NAMALWA (cell line): ENCODE measurements around the gene YWHAE.
A peak's percentile ranks its signal among the peaks of the same experiment; 100 is the strongest.
"Not testable (repeated sequence)": the region's sequence is repeated elsewhere in the genome, so short reads cannot be mapped to it uniquely, and the experiment has no call there.

Experiments used
- DNase-seq: peaks from one replicate; pipeline ENCODE4 v3.0.0-alpha.2; 2015; ENCODE audit warnings: low spot score

The YWHAE gene

GRCh38 chr17:1373707-1374237 is 26.2 kb downstream of the YWHAE start:
- no peak for DNase-seq

- DNase-seq: no peak
Measured at GRCh38 chr17:1372618-1373017, 27.4 kb downstream of the YWHAE start.

DNA sequence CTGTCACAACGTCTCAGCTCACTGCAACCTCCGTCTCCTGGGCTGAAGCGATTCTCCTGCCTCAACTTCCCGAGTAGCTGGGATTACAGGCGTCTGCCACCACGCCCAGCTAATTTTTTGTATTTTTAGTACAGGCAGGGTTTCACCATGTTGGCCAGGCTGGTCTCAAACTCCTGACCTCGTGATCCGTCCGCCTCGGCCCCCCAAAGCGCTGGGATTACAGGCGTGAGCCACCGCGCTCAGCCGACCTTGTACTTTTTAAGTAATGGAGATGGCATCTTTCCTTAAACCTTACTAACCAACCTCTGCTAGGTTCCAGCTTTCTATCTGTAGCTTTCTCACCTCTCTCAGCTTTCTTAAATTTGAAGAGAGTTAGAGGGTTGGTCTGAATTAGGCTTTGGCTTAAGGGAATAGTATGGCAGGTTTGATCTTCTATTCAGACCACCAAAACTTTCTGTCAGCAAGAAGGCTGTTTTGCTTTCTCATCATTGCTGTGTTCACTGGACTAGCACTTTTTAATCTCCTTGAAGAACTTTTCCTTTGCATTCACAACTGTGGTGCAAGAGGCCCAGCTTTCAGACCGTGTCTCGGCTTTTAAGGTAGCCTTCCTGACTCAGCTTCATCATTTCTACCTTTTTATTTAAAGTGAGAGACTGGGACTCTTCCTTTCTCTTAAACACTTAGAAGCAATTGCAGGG is 28.0 kb downstream of the YWHAE start:
- no peak for DNase-seq

DNA sequence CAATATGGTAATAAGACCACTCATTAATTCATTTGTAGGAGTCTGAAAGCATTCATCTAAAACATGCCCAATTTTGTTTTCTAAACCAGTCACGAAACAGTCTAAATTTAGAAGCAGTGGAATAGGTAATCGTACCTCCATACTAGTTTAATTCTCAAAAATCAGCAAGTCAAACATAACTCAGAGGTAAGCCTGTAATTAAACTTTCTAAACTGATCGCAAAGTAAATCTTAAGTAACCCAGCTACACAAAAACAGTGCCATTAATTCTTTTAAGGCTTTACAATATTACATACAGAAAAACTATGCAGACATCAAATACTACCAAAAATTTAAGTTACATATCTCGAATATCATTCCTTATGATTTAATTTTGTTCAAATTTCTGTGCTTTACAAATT is 31.4 kb downstream of the YWHAE start:
- DNase-seq: no peak

- DNase-seq: no peak
Measured at GRCh38 chr17:1367351-1367745, 32.7 kb downstream of the YWHAE start.

DNA sequence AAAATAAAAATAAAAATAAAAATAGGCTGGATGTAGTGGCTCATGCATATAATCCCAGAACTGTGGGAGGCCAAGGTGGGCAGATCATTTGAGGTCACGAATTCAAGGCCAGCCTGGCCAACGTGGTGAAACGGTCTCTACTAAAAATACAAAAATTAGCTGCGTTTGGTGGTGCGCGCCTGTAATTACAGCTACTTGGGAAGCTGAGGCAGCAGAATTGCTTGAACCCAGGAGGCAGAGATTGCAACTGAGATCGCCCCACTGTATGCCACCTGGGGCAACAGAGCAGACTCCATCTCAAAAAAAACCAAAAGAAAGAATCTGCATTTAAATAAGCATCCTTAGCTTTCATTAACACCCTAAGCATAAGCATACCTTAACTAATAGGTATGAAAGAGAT is 33.8 kb downstream of the YWHAE start:
- no peak for DNase-seq

- peak; percentile 82 for DNase-seq
Measured at GRCh38 chr17:1365445-1366039, 34.5 kb downstream of the YWHAE start.

GRCh38 chr17:1362964-1363363 is 37.1 kb downstream of the YWHAE start:
- peak; percentile 67 for DNase-seq

DNA sequence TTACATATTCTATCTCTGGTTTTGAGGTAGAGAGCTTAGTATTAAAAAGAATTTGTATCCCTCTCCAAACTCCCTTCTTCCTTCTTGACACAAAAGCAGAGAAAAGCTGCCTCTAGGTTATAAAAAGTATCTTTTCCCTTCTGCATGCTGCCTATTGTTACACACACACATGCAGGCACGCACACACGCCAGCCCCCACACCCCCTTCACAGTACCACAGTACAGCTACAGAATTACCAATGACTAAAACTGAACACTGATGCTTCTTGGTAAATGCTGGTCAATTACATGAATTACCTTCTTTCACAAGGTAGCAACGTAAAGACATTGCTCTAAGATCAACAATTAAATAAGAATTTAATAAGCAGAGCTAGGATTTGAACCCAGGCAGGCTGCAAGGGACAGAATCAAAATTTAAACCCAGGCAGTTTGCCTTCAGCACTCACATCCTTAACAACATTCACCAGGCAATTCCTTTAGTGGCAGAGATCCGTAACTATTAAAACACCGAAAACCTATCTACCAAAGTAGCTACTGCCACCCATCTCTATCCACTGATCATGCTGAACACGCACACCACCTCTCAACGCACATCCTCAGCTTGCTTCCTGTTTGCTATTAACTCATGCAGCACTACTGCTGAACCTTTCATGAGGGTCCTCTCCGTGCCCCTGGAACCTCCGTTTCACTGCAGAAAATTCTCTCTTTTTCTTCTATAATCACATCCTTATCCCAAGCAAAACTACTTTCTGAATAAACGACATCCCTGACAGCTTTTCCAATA is 37.8 kb downstream of the YWHAE start:
- no peak for DNase-seq

- DNase-seq: no peak
Measured at GRCh38 chr17:1360975-1361374, 39.0 kb downstream of the YWHAE start.

- DNase-seq: not testable (repeated sequence)
Measured at GRCh38 chr17:1360315-1360714, 39.7 kb downstream of the YWHAE start.

DNA sequence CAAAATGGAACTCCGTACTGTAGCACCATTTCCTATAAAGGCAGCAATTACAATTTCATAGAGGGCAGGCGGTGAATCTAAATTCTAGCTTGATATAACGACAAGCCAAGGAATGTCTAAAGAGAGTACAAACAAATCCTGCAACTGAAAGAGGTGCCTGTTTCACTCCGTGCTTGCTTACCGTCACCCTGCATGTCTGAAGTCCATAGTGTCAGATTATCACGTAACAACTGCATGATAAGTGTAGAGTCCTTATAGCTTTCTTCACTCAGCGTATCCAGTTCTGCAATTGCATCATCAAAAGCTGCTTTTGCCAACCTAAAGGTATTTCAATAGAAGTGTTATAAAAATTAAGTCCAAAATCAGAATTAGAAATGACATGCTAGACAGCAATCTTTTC is 46.0 kb downstream of the YWHAE start:
- DNase-seq: no peak

DNA sequence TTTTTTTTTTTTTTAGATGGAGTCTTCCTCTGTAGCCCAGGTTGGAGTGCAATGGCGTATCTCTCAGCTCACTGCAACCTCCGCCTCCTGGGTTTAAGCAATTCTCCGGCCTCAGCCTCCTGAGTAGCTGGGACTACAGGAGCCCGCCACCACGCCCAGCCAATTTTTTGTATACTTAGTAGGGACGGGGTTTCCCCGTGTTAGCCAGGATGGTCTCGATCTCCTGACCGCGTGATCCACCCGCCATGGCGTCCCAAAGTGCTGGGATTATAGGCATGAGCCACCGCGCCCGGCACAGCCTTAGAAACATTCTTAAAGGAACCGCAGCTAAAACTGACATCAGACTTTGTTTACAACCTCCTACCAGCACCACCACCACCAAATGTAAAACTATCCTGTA is 47.5 kb downstream of the YWHAE start:
- not testable (repeated sequence) for DNase-seq

- DNase-seq: no peak
Measured at GRCh38 chr17:1351971-1352370, 48.1 kb downstream of the YWHAE start.

DNA sequence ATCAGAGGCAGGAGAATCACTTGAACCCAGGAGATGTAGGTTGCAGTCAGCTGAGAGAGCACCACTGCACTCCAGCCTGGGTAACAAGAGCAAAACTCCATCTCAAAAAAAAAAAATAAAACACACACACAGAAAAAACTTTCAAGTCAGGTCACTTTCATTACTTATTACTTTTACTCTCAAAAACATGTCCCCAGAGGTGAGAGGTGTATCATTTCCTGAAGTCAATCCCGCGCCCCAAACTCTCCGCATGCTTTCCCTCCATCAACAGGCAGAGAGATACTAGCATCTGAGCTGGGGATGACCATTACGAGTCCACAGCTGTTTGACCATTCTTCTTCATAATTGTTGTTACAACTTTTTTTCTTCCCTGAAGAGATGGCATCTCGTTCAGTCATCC is 48.7 kb downstream of the YWHAE start:
- no peak for DNase-seq

- DNase-seq: no peak
Measured at GRCh38 chr17:1347589-1348323, 52.3 kb downstream of the YWHAE start.

DNA sequence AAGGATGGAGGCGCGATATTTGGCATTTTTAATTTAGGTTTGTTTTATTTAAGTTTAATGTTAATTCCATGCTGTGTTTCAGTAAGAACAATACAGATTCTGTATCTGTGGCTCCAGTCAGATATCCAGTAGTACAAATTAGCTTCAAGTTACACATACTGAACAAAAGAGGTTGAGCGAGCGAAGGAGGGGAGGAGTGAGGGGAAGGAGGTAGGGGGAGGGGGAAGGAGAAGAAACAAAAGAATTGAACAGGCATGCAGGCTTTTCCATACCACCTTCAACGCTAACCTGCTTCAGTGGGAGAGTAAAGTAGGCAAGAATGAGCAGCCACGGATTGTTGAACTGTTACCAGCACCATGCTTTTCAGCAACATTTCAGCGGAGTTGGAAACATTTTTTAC is 55.5 kb downstream of the YWHAE start:
- DNase-seq: no peak

- DNase-seq: no peak
Measured at GRCh38 chr17:1343554-1343953, 56.5 kb downstream of the YWHAE start.

GRCh38 chr17:1340371-1340770 is 59.7 kb downstream of the YWHAE start:
- DNase-seq: no peak

DNA sequence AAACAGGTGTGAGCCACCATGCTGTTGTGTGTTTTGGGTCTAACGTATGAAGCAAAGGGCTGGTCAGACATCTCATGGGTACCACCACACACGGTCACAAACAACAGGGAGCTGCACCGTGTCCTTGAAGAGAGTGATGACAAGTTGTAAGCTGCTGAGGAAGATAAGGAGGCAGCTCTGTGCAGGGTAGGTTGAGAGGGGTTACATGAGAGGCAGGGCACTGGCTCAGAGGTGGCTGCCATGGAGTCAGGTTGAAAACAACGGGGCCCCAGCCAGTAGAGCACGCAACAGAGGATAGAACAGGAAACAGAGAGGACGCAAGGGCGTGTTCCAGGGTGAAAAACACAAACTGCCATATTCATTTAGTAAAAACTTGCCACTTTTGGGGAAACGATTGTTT is 68.3 kb downstream of the YWHAE start:
- no peak for DNase-seq

DNA sequence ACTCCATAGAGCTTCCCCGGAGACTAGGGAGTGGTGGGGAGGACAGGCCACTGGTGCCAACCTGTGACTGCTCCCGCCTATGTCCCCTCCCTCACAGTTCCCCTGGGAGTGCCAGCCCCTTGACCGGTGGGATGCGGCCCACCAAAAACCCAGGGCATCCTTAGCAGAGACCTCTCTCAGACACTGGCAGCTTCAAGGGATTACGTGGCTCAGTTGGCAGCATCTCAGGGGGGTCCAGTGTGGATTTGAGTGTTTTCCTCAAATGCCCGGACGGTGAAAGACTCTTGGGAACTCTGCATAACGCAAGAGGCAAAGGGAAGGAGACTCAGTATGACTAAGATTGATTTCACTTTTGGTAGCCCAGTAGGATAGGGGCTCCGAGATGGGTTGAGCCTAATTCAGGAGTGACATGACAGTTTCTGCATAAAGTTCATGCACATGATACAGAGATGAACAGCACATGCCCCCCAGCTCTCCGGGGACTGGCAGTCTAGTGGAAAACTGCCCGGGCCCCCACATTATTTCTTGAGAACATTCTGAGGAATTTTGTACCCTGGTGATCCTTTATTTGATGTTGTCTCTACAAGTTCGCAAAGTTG is 70.2 kb downstream of the YWHAE start:
- no peak for DNase-seq

DNA sequence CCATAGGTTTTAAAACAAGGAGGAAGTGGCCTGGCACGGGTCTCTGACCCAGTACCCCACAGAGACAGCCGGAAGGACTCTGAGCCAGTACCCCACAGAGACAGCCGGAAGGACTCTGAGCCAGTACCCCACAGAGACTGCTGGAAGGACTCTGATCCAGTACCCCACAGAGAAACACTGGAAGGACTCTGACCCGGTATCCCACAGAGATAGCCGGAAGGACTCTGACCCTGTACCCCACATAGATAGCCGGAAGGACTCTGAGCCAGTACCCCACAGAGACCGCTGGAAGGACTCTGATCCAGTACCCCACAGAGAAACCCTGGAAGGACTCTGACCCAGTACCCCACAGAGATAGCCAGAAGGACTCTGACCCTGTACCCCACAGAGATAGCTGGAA is 71.6 kb downstream of the YWHAE start:
- no peak for DNase-seq
